CD4-positive, alpha-beta T cell treated with Interleukin-15 for 4 hours (primary cell): Measurements from ENCODE around the gene LINGO4.
"Not testable (repeated sequence)": the region's sequence is repeated elsewhere in the genome, so short reads cannot be mapped to it uniquely, and the experiment has no call there.

Experiments
- DNase-seq: peaks from one replicate; pipeline ENCODE4 v3.0.0-alpha.2; 2020; ENCODE audit warnings: low spot score

Gene LINGO4

GRCh38 chr1:151782026-151782425 is 23.2 kb downstream of the LINGO4 start:
- not testable (repeated sequence) for DNase-seq

- not testable (repeated sequence) for DNase-seq
Measured at GRCh38 chr1:151780736-151781135, 24.5 kb downstream of the LINGO4 start.

GRCh38 chr1:151779852-151780251 is 25.4 kb downstream of the LINGO4 start:
- no peak for DNase-seq

GRCh38 chr1:151777317-151777716 is 27.9 kb downstream of the LINGO4 start:
- DNase-seq = no peak

- no peak for DNase-seq
Measured at GRCh38 chr1:151776665-151777062, 28.6 kb downstream of the LINGO4 start.

GRCh38 chr1:151775894-151776664 is 29.1 kb downstream of the LINGO4 start:
- DNase-seq = no peak

- no peak for DNase-seq
Measured at GRCh38 chr1:151774256-151774922, 30.8 kb downstream of the LINGO4 start.

GRCh38 chr1:151773702-151774101 is 31.5 kb downstream of the LINGO4 start:
- DNase-seq = no peak

- DNase-seq = not testable (repeated sequence)
Measured at GRCh38 chr1:151769270-151769669, 35.9 kb downstream of the LINGO4 start.

- DNase-seq = not testable (repeated sequence)
Measured at GRCh38 chr1:151768351-151769066, 36.7 kb downstream of the LINGO4 start.

GRCh38 chr1:151763990-151764389 is 41.2 kb downstream of the LINGO4 start:
- no peak for DNase-seq

- peak; percentile 86 for DNase-seq
Measured at GRCh38 chr1:151762941-151763921, 42.0 kb downstream of the LINGO4 start, which contains the start of gene MRPL9. TSS of gene MRPL9 (minus strand) at chr1:151763496. CDS start at chr1:151763479, 17 bp downstream.

GRCh38 chr1:151760597-151761385 is 44.4 kb downstream of the LINGO4 start:
- no peak for DNase-seq

- DNase-seq = no peak
Measured at GRCh38 chr1:151759241-151759640, 46.0 kb downstream of the LINGO4 start.

- no peak for DNase-seq
Measured at GRCh38 chr1:151756291-151756690, 48.9 kb downstream of the LINGO4 start.
